ENCODE data around the gene UNC5C. TPM values are rescaled to one million over a fixed set of nuclear protein-coding genes. Genes with fewer than 3 reads are reported as not detected.

The UNC5C gene
- total and polyA plus RNA-seq, 10 of the 15 experiments (the other 5 are each of a cell fraction or from before 2014, with no cell fraction given): 0.02 to 2.0 (median 0.15) TPM; not detected in 1

DNA sequence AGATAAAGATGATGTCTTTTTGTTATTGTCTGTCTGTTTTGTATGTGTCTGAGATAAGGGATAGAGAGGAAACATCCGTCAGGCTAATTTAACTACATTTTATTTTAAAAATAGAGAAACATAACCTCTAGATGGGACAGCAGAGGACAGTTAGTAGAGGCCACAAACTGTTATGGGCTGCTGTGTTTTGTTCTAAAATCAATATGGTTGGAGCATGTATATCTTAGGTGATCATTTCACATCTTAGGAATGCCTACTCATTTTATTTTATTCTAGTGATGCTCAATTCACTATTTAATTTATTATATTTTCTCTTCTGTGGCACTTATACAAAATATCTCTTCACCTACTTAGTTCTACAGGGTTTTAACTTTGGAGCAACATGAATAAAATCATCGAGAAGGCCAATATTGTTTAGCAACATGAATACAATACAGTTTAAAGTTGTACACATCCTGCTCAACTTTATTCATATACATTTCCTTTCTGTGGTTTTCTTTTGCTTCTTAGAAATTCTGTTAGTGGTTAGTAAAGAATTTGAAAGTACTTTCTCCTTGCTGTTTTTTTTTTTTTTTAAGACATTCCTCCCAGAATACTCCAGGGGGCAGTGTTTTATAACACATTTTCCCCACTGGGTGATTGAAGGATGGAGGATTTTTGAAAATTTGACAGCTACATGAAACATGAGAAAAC is 392.9 kb downstream of the UNC5C start (continued):
- TF ChIP-seq, protein P1, sequence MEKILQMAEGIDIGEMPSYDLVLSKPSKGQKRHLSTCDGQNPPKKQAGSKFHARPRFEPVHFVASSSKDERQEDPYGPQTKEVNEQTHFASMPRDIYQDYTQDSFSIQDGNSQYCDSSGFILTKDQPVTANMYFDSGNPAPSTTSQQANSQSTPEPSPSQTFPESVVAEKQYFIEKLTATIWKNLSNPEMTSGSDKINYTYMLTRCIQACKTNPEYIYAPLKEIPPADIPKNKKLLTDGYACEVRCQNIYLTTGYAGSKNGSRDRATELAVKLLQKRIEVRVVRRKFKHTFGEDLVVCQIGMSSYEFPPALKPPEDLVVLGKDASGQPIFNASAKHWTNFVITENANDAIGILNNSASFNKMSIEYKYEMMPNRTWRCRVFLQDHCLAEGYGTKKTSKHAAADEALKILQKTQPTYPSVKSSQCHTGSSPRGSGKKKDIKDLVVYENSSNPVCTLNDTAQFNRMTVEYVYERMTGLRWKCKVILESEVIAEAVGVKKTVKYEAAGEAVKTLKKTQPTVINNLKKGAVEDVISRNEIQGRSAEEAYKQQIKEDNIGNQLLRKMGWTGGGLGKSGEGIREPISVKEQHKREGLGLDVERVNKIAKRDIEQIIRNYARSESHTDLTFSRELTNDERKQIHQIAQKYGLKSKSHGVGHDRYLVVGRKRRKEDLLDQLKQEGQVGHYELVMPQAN (conservative IDR thresholded peaks at IDR 0.05): no peak
- no peak for TF ChIP-seq CREB1 (IDR thresholded peaks at IDR 0.05; ENCODE audit: low read depth)
- no peak for TF ChIP-seq TCF7 (IDR thresholded peaks at IDR 0.05; ENCODE audit: borderline replicate concordance)
- no peak for TF ChIP-seq KAT2A (conservative IDR thresholded peaks at IDR 0.05; ENCODE audit: control insufficient read depth, low read depth, low read length)
- peak; percentile 94 for TF ChIP-seq ZNF384 (IDR thresholded peaks at IDR 0.05; ENCODE audit: borderline replicate concordance, low read depth, low read length)
- no peak for TF ChIP-seq BHLHE40 (IDR thresholded peaks at IDR 0.05; ENCODE audit: borderline replicate concordance in 1 of 2, low read depth in 2 of 2, low read length in 1 of 2)
- TF ChIP-seq, protein P2, sequence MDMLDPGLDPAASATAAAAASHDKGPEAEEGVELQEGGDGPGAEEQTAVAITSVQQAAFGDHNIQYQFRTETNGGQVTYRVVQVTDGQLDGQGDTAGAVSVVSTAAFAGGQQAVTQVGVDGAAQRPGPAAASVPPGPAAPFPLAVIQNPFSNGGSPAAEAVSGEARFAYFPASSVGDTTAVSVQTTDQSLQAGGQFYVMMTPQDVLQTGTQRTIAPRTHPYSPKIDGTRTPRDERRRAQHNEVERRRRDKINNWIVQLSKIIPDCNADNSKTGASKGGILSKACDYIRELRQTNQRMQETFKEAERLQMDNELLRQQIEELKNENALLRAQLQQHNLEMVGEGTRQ (IDR thresholded peaks at IDR 0.05; ENCODE audit: borderline replicate concordance, low read depth, low read length): no peak
- TF ChIP-seq PML (IDR thresholded peaks at IDR 0.05; ENCODE audit: low read length): no peak
- no peak for TF ChIP-seq CBX5 (IDR thresholded peaks at IDR 0.05; ENCODE audit: low read depth)
- no peak for TF ChIP-seq ZNF274 (IDR thresholded peaks at IDR 0.05; ENCODE audit: insufficient read depth, insufficient read length)
- TF ChIP-seq EED (IDR thresholded peaks at IDR 0.05; ENCODE audit: low read depth): no peak
- no peak for TF ChIP-seq EZH2 (IDR thresholded peaks at IDR 0.05; ENCODE audit: borderline replicate concordance, control insufficient read depth, low read depth, low read length)
- no peak for TF ChIP-seq RB1 (IDR thresholded peaks at IDR 0.05; ENCODE audit: borderline replicate concordance)
- no peak for TF ChIP-seq ZSCAN29 (IDR thresholded peaks at IDR 0.05)
- TF ChIP-seq MXI1 (IDR thresholded peaks at IDR 0.05; ENCODE audit: low read depth, low read length): no peak
- no peak for TF ChIP-seq POLR2AphosphoS5 (IDR thresholded peaks at IDR 0.05; ENCODE audit: low read length)
- no peak for TF ChIP-seq IRF4 (IDR thresholded peaks at IDR 0.05; ENCODE audit: low read depth, low read length)
- TF ChIP-seq ASH2L (IDR thresholded peaks at IDR 0.05; ENCODE audit: borderline replicate concordance, low read depth): no peak
- peak; percentile 57 for TF ChIP-seq RAD21 (IDR thresholded peaks at IDR 0.05; ENCODE audit: insufficient read depth, low read depth, low read length)
- TF ChIP-seq, protein P3, sequence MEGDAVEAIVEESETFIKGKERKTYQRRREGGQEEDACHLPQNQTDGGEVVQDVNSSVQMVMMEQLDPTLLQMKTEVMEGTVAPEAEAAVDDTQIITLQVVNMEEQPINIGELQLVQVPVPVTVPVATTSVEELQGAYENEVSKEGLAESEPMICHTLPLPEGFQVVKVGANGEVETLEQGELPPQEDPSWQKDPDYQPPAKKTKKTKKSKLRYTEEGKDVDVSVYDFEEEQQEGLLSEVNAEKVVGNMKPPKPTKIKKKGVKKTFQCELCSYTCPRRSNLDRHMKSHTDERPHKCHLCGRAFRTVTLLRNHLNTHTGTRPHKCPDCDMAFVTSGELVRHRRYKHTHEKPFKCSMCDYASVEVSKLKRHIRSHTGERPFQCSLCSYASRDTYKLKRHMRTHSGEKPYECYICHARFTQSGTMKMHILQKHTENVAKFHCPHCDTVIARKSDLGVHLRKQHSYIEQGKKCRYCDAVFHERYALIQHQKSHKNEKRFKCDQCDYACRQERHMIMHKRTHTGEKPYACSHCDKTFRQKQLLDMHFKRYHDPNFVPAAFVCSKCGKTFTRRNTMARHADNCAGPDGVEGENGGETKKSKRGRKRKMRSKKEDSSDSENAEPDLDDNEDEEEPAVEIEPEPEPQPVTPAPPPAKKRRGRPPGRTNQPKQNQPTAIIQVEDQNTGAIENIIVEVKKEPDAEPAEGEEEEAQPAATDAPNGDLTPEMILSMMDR (IDR thresholded peaks at IDR 0.05 in 2 of 3, conservative IDR thresholded peaks at IDR 0.05 in 1 of 3; ENCODE audit: control insufficient read depth in 2 of 3, extremely low read depth in 1 of 3, insufficient read depth in 1 of 3, low read depth in 3 of 3, low read length in 3 of 3): peak; percentile 51 to 58 (median 52)
- TF ChIP-seq, protein P4, sequence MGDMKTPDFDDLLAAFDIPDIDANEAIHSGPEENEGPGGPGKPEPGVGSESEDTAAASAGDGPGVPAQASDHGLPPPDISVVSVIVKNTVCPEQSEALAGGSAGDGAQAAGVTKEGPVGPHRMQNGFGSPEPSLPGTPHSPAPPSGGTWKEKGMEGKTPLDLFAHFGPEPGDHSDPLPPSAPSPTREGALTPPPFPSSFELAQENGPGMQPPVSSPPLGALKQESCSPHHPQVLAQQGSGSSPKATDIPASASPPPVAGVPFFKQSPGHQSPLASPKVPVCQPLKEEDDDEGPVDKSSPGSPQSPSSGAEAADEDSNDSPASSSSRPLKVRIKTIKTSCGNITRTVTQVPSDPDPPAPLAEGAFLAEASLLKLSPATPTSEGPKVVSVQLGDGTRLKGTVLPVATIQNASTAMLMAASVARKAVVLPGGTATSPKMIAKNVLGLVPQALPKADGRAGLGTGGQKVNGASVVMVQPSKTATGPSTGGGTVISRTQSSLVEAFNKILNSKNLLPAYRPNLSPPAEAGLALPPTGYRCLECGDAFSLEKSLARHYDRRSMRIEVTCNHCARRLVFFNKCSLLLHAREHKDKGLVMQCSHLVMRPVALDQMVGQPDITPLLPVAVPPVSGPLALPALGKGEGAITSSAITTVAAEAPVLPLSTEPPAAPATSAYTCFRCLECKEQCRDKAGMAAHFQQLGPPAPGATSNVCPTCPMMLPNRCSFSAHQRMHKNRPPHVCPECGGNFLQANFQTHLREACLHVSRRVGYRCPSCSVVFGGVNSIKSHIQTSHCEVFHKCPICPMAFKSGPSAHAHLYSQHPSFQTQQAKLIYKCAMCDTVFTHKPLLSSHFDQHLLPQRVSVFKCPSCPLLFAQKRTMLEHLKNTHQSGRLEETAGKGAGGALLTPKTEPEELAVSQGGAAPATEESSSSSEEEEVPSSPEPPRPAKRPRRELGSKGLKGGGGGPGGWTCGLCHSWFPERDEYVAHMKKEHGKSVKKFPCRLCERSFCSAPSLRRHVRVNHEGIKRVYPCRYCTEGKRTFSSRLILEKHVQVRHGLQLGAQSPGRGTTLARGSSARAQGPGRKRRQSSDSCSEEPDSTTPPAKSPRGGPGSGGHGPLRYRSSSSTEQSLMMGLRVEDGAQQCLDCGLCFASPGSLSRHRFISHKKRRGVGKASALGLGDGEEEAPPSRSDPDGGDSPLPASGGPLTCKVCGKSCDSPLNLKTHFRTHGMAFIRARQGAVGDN (IDR thresholded peaks at IDR 0.05): no peak
- no peak for TF ChIP-seq NFYB (IDR thresholded peaks at IDR 0.05; ENCODE audit: insufficient read depth, low read depth, low read length)

All from GM12878 (cell line).